Mononuclear cell (primary cell): ENCODE data around the gene UNK. TPM values are rescaled to one million over a fixed set of nuclear protein-coding genes. Genes with fewer than 3 reads are reported as not detected.
"Not testable (repeated sequence)": the region's sequence is repeated elsewhere in the genome, so short reads cannot be mapped to it uniquely, and the experiment has no call there.

Experiments
- H3K27me3 ChIP-seq: 2 replicates; pipeline ENCODE4 v1.6.0; 2011; ENCODE audit warnings: low read length, control low read depth; ENCODE audit not compliant: insufficient read depth
- H3K4me1 ChIP-seq: 2 replicates; pipeline ENCODE4 v1.5.1; 2011; ENCODE audit warnings: mild to moderate bottlenecking, low read length, control low read depth; ENCODE audit not compliant: insufficient read depth
- H3K4me3 ChIP-seq: 2 replicates; pipeline ENCODE4 v1.5.1; 2011; ENCODE audit warnings: mild to moderate bottlenecking, low read length, moderate library complexity
- H3K9me3 ChIP-seq: 2 replicates; pipeline ENCODE4 v1.5.1; 2011; ENCODE audit warnings: low read depth, mild to moderate bottlenecking, control low read depth, low read length
- total RNA-seq: library from RNA; depleted of rRNA; stranded (reverse); fragments of >200 nt; gene quantifications from one replicate; pipeline ENCODE4 v1.2.3, GENCODE V29; 2012

The UNK gene
- total RNA-seq, 1 donor, result 32.8 TPM

GRCh38 chr17:75776386-75777295 is 8.0 kb upstream of the UNK start:
- Histone ChIP-seq H3K9me3 (no peaks in the 10 kb centered on the region), H3K27me3 (no peaks in the 10 kb centered on the region), H3K4me3 (peak overlapping the region; percentile 99), H3K4me1 (peaks cover 32% of the 10 kb centered on the region)

GRCh38 chr17:75777296-75777922 is 7.2 kb upstream of the UNK start:
- Histone ChIP-seq H3K4me3 (peak overlapping the region; percentile 99), H3K27me3 (no peaks in the 10 kb centered on the region), H3K4me1 (peaks cover 37% of the 10 kb centered on the region), H3K9me3 (no peaks in the 10 kb centered on the region)

- peak overlapping the region; percentile 99 for H3K4me3 ChIP-seq
- peaks cover 42% of the 10 kb centered on the region for H3K4me1 ChIP-seq
- H3K27me3 ChIP-seq, H3K9me3 ChIP-seq: not testable (repeated sequence)
These were observed 6.3 kb upstream of the UNK start for GRCh38 chr17:75778066-75778860.

- H3K4me1 ChIP-seq, result peaks cover 47% of the 10 kb centered on the region
- no peaks in the 10 kb centered on the region for H3K27me3 ChIP-seq
- no peaks in the 10 kb centered on the region for H3K9me3 ChIP-seq
- peak overlapping the region; percentile 99 for H3K4me3 ChIP-seq
These were observed 5.8 kb upstream of the UNK start for GRCh38 chr17:75778861-75779249.

GRCh38 chr17:75779250-75779986 is 5.2 kb upstream of the UNK start:
- Histone ChIP-seq H3K4me3 (peak overlapping the region; percentile 99), H3K4me1 (peaks cover 53% of the 10 kb centered on the region), H3K27me3 (no peaks in the 10 kb centered on the region), H3K9me3 (no peaks in the 10 kb centered on the region)

- Histone ChIP-seq H3K9me3 (no peaks in the 10 kb centered on the region), H3K4me3 (no peak overlapping the region), H3K27me3 (no peaks in the 10 kb centered on the region), H3K4me1 (peaks cover 55% of the 10 kb centered on the region)
These were observed 4.4 kb upstream of the UNK start for GRCh38 chr17:75779987-75780889.

- H3K4me3 ChIP-seq, result no peak overlapping the region
- no peaks in the 10 kb centered on the region for H3K27me3 ChIP-seq
- peaks cover 55% of the 10 kb centered on the region for H3K4me1 ChIP-seq
- H3K9me3 ChIP-seq, result no peaks in the 10 kb centered on the region
These were observed 1.4 kb upstream of the UNK start for GRCh38 chr17:75783069-75783783.

GRCh38 chr17:75783803-75784472 is 668 bp upstream of the UNK start:
- H3K9me3 ChIP-seq, result no peaks in the 10 kb centered on the region
- H3K4me1 ChIP-seq, result peaks cover 52% of the 10 kb centered on the region
- peak overlapping the region; percentile 65 for H3K4me3 ChIP-seq
- H3K27me3 ChIP-seq, result no peaks in the 10 kb centered on the region

GRCh38 chr17:75785016-75785890 is 647 bp downstream of the UNK start:
- no peaks in the 10 kb centered on the region for H3K9me3 ChIP-seq
- H3K4me3 ChIP-seq, result peak overlapping the region; percentile 65
- no peaks in the 10 kb centered on the region for H3K27me3 ChIP-seq
- peaks cover 49% of the 10 kb centered on the region for H3K4me1 ChIP-seq

- Histone ChIP-seq H3K4me1 (peaks cover 11% of the 10 kb centered on the region), H3K4me3 (no peak overlapping the region), H3K9me3 (no peaks in the 10 kb centered on the region), H3K27me3 (no peaks in the 10 kb centered on the region)
These were observed 6.6 kb downstream of the UNK start for GRCh38 chr17:75791254-75791653.

- no peaks in the 10 kb centered on the region for H3K4me1 ChIP-seq
- no peaks in the 10 kb centered on the region for H3K9me3 ChIP-seq
- no peaks in the 10 kb centered on the region for H3K27me3 ChIP-seq
- no peak overlapping the region for H3K4me3 ChIP-seq
These were observed 8.9 kb downstream of the UNK start for GRCh38 chr17:75793460-75793859.
